HG03565 (cell line): ENCODE measurements around the gene IRS1.

Experiments used
- ATAC-seq: cut with Tn5 transposase; IDR thresholded peaks from one replicate; pipeline ENCODE4 v1.9.1; 2021; ENCODE audit warnings: mild to moderate bottlenecking, moderate library complexity; ENCODE audit not compliant: unreplicated experiment

The IRS1 gene

GRCh38 chr2:226732478-226733188 is 67.0 kb downstream of the IRS1 start:
- ATAC-seq = no peak

GRCh38 chr2:226730481-226730880 is 69.1 kb downstream of the IRS1 start:
- ATAC-seq = no peak

- ATAC-seq = no peak
Measured at GRCh38 chr2:226728996-226729395, 70.6 kb downstream of the IRS1 start.

- no peak for ATAC-seq
Measured at GRCh38 chr2:226727251-226727650, 72.4 kb downstream of the IRS1 start.

- no peak for ATAC-seq
Measured at GRCh38 chr2:226726546-226726945, 73.1 kb downstream of the IRS1 start.

- ATAC-seq = no peak
Measured at GRCh38 chr2:226725126-226725860, 74.3 kb downstream of the IRS1 start.

GRCh38 chr2:226721541-226721940 is 78.1 kb downstream of the IRS1 start:
- no peak for ATAC-seq

- no peak for ATAC-seq
Measured at GRCh38 chr2:226720948-226721347, 78.7 kb downstream of the IRS1 start.

GRCh38 chr2:226717719-226718118 is 81.9 kb downstream of the IRS1 start:
- ATAC-seq = no peak

GRCh38 chr2:226716126-226716525 is 83.5 kb downstream of the IRS1 start:
- ATAC-seq = peak; percentile 46

GRCh38 chr2:226715347-226715990 is 84.2 kb downstream of the IRS1 start:
- no peak for ATAC-seq

GRCh38 chr2:226712941-226713340 is 86.7 kb downstream of the IRS1 start:
- ATAC-seq = no peak

GRCh38 chr2:226711606-226712296 is 87.9 kb downstream of the IRS1 start:
- no peak for ATAC-seq

- ATAC-seq = no peak
Measured at GRCh38 chr2:226707499-226707898, 92.1 kb downstream of the IRS1 start.

- ATAC-seq = no peak
Measured at GRCh38 chr2:226705965-226706364, 93.7 kb downstream of the IRS1 start.

GRCh38 chr2:226705133-226705886 is 94.3 kb downstream of the IRS1 start:
- ATAC-seq = no peak

GRCh38 chr2:226703514-226703913 is 96.1 kb downstream of the IRS1 start:
- no peak for ATAC-seq

GRCh38 chr2:226702376-226702775 is 97.2 kb downstream of the IRS1 start:
- no peak for ATAC-seq

- peak; percentile 81 for ATAC-seq
Measured at GRCh38 chr2:226701052-226701451, 98.6 kb downstream of the IRS1 start.

- ATAC-seq = no peak
Measured at GRCh38 chr2:226699321-226699720, 100.3 kb downstream of the IRS1 start.

GRCh38 chr2:226698671-226699070 is 100.9 kb downstream of the IRS1 start:
- ATAC-seq = no peak
